ENCODE results near the gene PAWR.

Gene PAWR, protein sequence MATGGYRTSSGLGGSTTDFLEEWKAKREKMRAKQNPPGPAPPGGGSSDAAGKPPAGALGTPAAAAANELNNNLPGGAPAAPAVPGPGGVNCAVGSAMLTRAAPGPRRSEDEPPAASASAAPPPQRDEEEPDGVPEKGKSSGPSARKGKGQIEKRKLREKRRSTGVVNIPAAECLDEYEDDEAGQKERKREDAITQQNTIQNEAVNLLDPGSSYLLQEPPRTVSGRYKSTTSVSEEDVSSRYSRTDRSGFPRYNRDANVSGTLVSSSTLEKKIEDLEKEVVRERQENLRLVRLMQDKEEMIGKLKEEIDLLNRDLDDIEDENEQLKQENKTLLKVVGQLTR

DNA sequence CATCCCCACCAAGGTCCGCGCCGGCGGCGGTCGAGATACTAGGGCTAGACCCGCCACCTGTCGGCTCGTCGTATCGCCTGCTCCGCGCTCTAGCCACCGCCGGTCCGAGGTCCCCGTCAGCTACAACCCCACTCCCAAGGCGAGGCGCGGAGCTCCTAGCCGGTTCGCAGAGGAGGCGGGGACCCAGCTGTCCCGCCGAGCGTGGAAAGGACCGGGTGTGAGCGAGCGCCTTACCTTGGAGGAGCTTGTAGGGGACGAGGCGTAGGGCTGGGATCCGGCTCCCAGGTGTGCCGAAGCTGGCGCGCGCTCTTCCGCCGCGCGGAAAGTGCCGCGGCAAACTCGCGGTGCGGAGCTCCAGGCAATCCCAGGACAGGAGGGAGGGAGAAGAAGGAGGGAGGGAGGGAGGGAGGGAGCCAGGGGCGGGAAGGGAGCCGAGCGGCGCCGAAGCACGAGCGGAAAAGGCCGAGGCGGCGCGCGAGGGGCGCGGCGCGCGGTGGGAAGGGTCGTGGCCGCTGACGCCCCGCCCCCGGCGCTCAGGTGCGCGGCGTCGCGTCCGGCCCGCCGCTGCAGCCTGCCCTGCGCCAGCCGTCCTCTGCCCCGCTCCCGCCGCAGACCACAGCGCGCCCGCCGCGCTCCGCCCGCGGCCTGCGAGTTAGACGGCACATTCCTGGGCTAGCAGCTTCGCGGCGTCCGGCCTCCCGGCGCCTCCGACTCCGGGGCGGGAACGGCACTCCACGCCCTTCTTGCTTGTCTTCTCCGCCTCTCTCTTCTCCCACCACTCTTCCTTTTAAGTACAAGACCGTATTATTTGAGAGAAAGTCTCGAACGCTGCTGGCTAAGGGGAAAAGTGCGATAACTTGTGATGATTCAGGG, at the start of gene PAWR:
TSS of gene PAWR (minus strand) at position 327 of the 873 bp plus-strand sequence. CDS start 720 bp downstream, outside the sequence.
- peak; percentile 46 for DNase-seq

GRCh38 chr12:79737875-79738718, 47.3 kb upstream of the PAWR start:
- DNase-seq = peak; percentile 61

GRCh38 chr12:79732638-79733037, 41.9 kb upstream of the PAWR start:
- no peak for DNase-seq

GRCh38 chr12:79725987-79726386, 35.2 kb upstream of the PAWR start:
- DNase-seq = no peak

GRCh38 chr12:79717006-79717405, 26.2 kb upstream of the PAWR start:
- no peak for DNase-seq

DNA sequence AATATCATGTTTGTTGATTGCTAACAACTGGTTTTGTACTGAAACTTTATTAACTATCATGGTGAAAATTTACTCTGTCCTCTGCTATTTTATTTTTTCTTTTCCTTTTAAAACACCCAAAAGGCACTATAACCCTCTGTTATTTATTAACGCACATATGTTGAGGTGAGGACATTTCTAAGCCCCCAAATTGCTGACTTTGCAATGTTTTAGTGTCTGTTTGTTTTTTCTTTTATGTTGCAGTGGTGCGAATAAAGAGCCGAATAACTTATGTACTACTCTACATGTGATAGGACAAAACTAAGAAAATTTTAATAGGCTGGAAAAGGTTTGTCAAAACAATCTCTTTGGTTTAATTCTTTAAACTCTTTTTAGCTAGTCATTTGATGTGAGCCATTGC, 24.5 kb upstream of the PAWR start:
- DNase-seq = no peak

DNA sequence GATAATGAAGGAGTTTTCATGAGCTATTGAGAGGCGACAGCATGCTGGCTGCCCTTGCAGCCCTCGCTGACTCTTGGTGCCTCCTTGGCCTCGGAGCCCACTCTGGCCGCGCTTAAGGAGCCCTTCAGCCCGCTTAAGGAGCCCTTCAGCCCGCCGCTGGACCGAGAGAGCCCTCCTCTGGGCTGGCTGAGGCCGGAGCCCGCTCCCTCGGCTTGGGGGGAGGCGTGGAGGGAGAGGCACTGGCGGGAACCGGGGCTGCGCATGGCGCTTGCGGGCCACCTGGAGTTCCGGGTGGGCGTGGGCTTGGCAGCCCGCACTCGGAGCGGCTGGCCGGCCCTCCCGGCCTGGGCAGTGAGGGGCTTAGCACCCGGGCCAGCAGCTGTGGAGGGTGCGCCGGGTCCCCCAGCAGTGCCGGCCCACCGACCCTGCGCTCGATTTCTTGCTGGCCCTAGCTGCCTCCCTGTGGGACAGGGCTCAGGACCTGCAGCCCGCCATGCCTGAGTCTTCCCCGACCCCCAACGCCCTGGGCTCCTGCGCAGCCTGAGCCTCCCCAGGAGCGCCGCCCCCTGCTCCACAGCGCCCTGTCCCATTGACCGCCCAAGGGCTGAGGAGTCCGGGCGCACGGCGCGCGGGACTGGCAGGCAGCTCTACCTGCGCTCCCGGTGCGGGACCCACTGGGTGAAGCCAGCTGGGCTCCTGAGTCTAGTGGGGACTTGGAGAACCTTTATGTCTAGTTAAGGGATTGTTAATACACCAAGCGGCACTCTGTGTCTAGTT, 20.1 kb upstream of the PAWR start:
- no peak for DNase-seq

- no peak for DNase-seq
Observed at GRCh38 chr12:79707830-79708229, 17.1 kb upstream of the PAWR start.

DNA sequence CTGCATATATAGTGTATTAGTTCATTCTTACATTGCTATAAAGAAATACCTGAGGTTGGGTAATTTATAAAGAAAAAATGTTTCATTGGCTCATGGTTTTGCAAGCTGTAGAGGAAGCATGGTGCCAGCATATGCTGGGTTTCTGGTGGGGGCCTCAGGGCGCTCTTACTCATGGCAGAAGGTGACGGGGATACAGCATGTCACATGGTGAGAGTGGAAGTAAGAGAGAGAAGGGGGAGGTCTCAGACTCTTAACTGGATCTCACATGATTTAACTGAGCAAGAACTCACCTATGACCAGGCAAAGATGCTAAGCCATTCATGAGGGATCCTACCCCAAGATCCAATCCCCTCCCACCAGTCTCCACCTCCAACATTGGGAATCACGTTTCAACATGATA, 15.9 kb upstream of the PAWR start:
- DNase-seq = no peak

- no peak for DNase-seq
Observed at GRCh38 chr12:79706156-79706555, 15.4 kb upstream of the PAWR start.

GRCh38 chr12:79698966-79699365, 8.2 kb upstream of the PAWR start:
- DNase-seq = no peak

- DNase-seq = no peak
Observed at GRCh38 chr12:79696416-79696815, 5.7 kb upstream of the PAWR start.

- DNase-seq = no peak
Observed at GRCh38 chr12:79692860-79693577, 2.3 kb upstream of the PAWR start.

DNA sequence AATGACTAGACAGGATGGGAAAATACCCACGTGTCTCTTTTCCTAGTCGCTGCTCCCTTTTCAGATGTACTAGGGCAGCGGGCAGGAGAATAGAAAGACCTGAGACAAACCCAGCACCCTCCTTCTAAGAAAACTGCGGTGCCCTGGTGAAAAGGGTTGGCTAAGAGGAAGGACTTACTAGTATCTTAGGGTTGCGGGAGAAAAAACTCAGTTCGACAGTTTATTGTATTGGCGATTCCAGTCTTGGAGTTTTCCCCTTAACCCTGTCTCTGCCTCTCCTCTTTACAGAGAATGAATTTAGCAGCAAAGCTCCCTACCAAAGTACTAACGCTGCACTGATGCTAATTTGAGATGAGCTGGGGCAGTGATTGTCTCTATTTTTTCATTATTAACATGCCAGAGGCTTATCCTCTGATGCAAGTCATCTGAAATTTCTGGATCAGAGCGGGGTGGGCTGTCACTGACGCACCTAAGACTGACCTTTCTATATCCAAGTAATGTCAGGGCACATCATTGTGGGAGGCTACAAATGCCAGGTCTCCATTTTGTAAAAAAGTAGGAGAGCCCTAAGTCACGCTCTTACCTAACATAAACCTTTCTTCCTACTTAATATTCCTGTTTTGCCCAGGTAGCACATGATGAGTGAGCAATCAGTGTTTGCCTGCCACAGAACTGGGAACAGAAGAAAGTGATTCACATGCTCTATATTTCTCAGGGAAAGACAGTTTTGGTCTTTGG, 916 bp upstream of the PAWR start:
- no peak for DNase-seq

- DNase-seq = peak; percentile 11
Observed at GRCh38 chr12:79690142-79690637, 574 bp downstream of the PAWR start.

DNA sequence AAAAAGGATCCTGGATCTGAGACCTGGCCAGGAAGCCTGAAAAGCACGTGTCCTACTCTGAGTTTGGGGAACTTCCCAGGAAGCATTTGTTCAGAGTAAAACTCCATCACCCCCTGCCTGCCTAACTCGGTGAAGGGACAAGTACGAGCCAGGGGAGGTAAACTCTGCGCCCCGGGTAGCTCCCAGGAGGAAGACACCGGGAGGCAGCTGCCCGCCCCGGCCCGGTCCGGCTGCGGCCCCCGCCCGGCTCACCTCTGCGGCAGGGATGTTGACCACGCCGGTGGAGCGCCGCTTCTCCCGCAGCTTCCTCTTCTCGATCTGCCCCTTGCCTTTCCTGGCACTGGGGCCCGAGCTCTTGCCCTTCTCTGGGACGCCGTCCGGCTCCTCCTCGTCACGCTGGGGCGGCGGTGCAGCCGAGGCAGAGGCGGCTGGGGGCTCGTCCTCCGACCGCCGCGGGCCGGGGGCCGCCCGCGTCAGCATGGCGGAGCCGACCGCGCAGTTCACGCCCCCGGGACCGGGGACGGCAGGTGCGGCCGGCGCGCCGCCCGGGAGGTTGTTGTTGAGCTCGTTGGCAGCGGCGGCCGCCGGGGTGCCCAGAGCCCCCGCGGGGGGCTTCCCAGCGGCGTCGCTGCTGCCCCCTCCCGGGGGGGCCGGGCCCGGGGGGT, 1.2 kb downstream of the PAWR start:
- DNase-seq = peak; percentile 15

- no peak for DNase-seq
Observed at GRCh38 chr12:79689061-79689476, 1.7 kb downstream of the PAWR start.

DNA sequence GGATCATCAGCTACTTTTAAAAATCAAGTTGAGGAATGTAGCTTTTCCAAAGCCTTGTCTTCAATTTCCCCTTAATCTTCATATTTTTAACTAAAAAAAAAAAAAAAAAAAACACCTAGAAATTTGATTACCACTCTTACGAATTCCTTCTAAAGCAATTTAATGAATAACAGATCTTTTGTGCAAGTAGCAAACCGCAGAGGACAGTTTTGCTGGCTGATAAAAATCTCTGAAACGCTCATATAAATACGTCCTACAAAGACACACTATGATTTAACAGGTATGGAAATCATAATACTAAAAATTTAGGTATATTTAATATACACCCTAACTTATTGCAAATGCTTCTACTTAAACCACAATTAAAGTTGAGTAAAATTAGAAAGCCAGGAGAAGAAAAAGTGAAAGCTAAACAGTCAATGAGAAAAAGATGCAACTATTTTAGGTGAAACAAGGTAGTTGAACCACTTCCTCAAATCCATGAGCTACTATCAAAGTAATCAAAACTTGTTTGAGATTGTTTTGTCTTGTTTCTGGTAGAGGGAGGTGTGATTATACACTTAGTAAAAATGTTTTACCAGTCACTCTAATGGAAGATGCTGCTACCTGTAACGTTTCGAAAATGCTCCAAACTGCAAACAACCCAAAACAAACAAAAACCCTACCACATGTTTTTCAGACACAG, 2.2 kb downstream of the PAWR start:
- peak; percentile 11 for DNase-seq

GRCh38 chr12:79687711-79688260, 3.0 kb downstream of the PAWR start:
- DNase-seq = no peak
